Measurements from ENCODE around the gene PLEK.
"Not testable (repeated sequence)": the region's sequence is repeated elsewhere in the genome, so short reads cannot be mapped to it uniquely, and the experiment has no call there.

PLEK gene

GRCh38 chr2:68372485-68372884 is 7.4 kb downstream of the PLEK start:
- H3K4me2 ChIP-seq (ENCODE audit: low read length), result no peak overlapping the region
- H2BK15ac ChIP-seq (replicated peaks; ENCODE audit: low read depth), result no peak overlapping the region
- H2BK5ac ChIP-seq (ENCODE audit: low read length), result no peak overlapping the region
- H3K36me3 ChIP-seq (ENCODE audit: control insufficient read depth, insufficient read depth, low read length), result no peaks in the 10 kb centered on the region
- H3K23ac ChIP-seq (ENCODE audit: low read length), result no peak overlapping the region
- no peak overlapping the region for H3K4me3 ChIP-seq (ENCODE audit: low read length)
- H4K8ac ChIP-seq (ENCODE audit: low read depth, low read length), result no peak overlapping the region
- H3K56ac ChIP-seq (ENCODE audit: low read length), result no peak overlapping the region
- H3K27me3 ChIP-seq (ENCODE audit: insufficient read depth, low read length, poor library complexity), result no peaks in the 10 kb centered on the region
- H3K4ac ChIP-seq (ENCODE audit: low read depth, low read length), result no peak overlapping the region
- no peaks in the 10 kb centered on the region for H3K4me1 ChIP-seq (ENCODE audit: control insufficient read depth, low read depth, low read length)
- no peaks in the 10 kb centered on the region for H3K79me1 ChIP-seq (ENCODE audit: low read length)
- H2AK5ac ChIP-seq (ENCODE audit: low read length), result no peak overlapping the region
- no peak overlapping the region for H4K5ac ChIP-seq (ENCODE audit: low read length)
- no peak overlapping the region for H2BK120ac ChIP-seq (ENCODE audit: low read depth, low read length)
- no peak overlapping the region for H3K9ac ChIP-seq (ENCODE audit: low read length)
- no CpG with 5 or more reads among the region's 2 CpGs for WGBS (ENCODE audit: extremely low coverage, insufficient coverage, low lambda C conversion rate)
- H3K79me2 ChIP-seq (ENCODE audit: control insufficient read depth, insufficient read depth, low read length), result no peaks in the 10 kb centered on the region
- H3K18ac ChIP-seq (ENCODE audit: low read length), result no peak overlapping the region
- DNase-seq, result no peak
- no peak overlapping the region for H3K27ac ChIP-seq (ENCODE audit: low read depth, low read length)

- H3K9ac ChIP-seq (ENCODE audit: low read length), result no peak overlapping the region
- H3K27me3 ChIP-seq (ENCODE audit: insufficient read depth, low read length, poor library complexity), result no peaks in the 10 kb centered on the region
- H3K79me1 ChIP-seq (ENCODE audit: low read length), result no peaks in the 10 kb centered on the region
- H2BK15ac ChIP-seq (replicated peaks; ENCODE audit: low read depth), result no peak overlapping the region
- no peaks in the 10 kb centered on the region for H3K4me1 ChIP-seq (ENCODE audit: control insufficient read depth, low read depth, low read length)
- no peaks in the 10 kb centered on the region for H3K79me2 ChIP-seq (ENCODE audit: control insufficient read depth, insufficient read depth, low read length)
- no CpG with 5 or more reads among the region's 2 CpGs for WGBS (ENCODE audit: extremely low coverage, insufficient coverage, low lambda C conversion rate)
- H3K56ac ChIP-seq (ENCODE audit: low read length), result no peak overlapping the region
- DNase-seq, result no peak
- no peak overlapping the region for H3K27ac ChIP-seq (ENCODE audit: low read depth, low read length)
- H3K23ac ChIP-seq (ENCODE audit: low read length), result no peak overlapping the region
- H3K4ac ChIP-seq (ENCODE audit: low read depth, low read length), result no peak overlapping the region
- no peak overlapping the region for H4K5ac ChIP-seq (ENCODE audit: low read length)
- no peak overlapping the region for H3K18ac ChIP-seq (ENCODE audit: low read length)
- H3K4me3 ChIP-seq (ENCODE audit: low read length), result no peak overlapping the region
- no peaks in the 10 kb centered on the region for H3K36me3 ChIP-seq (ENCODE audit: control insufficient read depth, insufficient read depth, low read length)
- H4K8ac ChIP-seq (ENCODE audit: low read depth, low read length), result no peak overlapping the region
- no peak overlapping the region for H2BK5ac ChIP-seq (ENCODE audit: low read length)
- H2BK120ac ChIP-seq (ENCODE audit: low read depth, low read length), result no peak overlapping the region
- H3K4me2 ChIP-seq (ENCODE audit: low read length), result no peak overlapping the region
- H2AK5ac ChIP-seq (ENCODE audit: low read length), result no peak overlapping the region
Observed at GRCh38 chr2:68374184-68374583, 9.1 kb downstream of the PLEK start.

- H3K79me1 ChIP-seq (ENCODE audit: low read length), result no peaks in the 10 kb centered on the region
- H3K27me3 ChIP-seq (ENCODE audit: insufficient read depth, low read length, poor library complexity), result no peaks in the 10 kb centered on the region
- no peak overlapping the region for H3K27ac ChIP-seq (ENCODE audit: low read depth, low read length)
- no peak overlapping the region for H2BK120ac ChIP-seq (ENCODE audit: low read depth, low read length)
- no peaks in the 10 kb centered on the region for H3K79me2 ChIP-seq (ENCODE audit: control insufficient read depth, insufficient read depth, low read length)
- H3K4me1 ChIP-seq (ENCODE audit: control insufficient read depth, low read depth, low read length), result no peaks in the 10 kb centered on the region
- no peak overlapping the region for H3K56ac ChIP-seq (ENCODE audit: low read length)
- no peak overlapping the region for H2AK5ac ChIP-seq (ENCODE audit: low read length)
- no peak overlapping the region for H3K4ac ChIP-seq (ENCODE audit: low read depth, low read length)
- H3K36me3 ChIP-seq (ENCODE audit: control insufficient read depth, insufficient read depth, low read length), result no peaks in the 10 kb centered on the region
- H4K5ac ChIP-seq (ENCODE audit: low read length), result no peak overlapping the region
- H3K9ac ChIP-seq (ENCODE audit: low read length), result no peak overlapping the region
- H3K18ac ChIP-seq (ENCODE audit: low read length), result no peak overlapping the region
- no peak overlapping the region for H3K23ac ChIP-seq (ENCODE audit: low read length)
- no peak for DNase-seq
- no peak overlapping the region for H2BK15ac ChIP-seq (replicated peaks; ENCODE audit: low read depth)
- no peak overlapping the region for H3K4me3 ChIP-seq (ENCODE audit: low read length)
- H3K4me2 ChIP-seq (ENCODE audit: low read length), result no peak overlapping the region
- no peak overlapping the region for H2BK5ac ChIP-seq (ENCODE audit: low read length)
- H4K8ac ChIP-seq (ENCODE audit: low read depth, low read length), result no peak overlapping the region
Observed at GRCh38 chr2:68375582-68375981, 10.5 kb downstream of the PLEK start.

GRCh38 chr2:68377137-68377780 is 12.2 kb downstream of the PLEK start:
- Histone ChIP-seq H3K4me3 (ENCODE audit: low read length) (no peak overlapping the region), H3K79me2 (ENCODE audit: control insufficient read depth, insufficient read depth, low read length) (no peaks in the 10 kb centered on the region), H3K4ac (ENCODE audit: low read depth, low read length) (no peak overlapping the region), H2AK5ac (ENCODE audit: low read length) (no peak overlapping the region), H3K27ac (ENCODE audit: low read depth, low read length) (no peak overlapping the region), H4K5ac (ENCODE audit: low read length) (no peak overlapping the region), H2BK120ac (ENCODE audit: low read depth, low read length) (no peak overlapping the region), H3K27me3 (ENCODE audit: insufficient read depth, low read length, poor library complexity) (no peaks in the 10 kb centered on the region), H3K36me3 (ENCODE audit: control insufficient read depth, insufficient read depth, low read length) (no peaks in the 10 kb centered on the region), H2BK5ac (ENCODE audit: low read length) (no peak overlapping the region), H3K56ac (ENCODE audit: low read length) (no peak overlapping the region), H3K9ac (ENCODE audit: low read length) (no peak overlapping the region), H3K4me2 (ENCODE audit: low read length) (no peak overlapping the region), H3K23ac (ENCODE audit: low read length) (no peak overlapping the region), H2BK15ac (replicated peaks; ENCODE audit: low read depth) (no peak overlapping the region), H3K4me1 (ENCODE audit: control insufficient read depth, low read depth, low read length) (no peaks in the 10 kb centered on the region), H3K18ac (ENCODE audit: low read length) (no peak overlapping the region), H3K79me1 (ENCODE audit: low read length) (no peaks in the 10 kb centered on the region), H4K8ac (ENCODE audit: low read depth, low read length) (no peak overlapping the region)
- DNase-seq, result no peak
- WGBS (ENCODE audit: extremely low coverage, insufficient coverage, low lambda C conversion rate), result no CpG with 5 or more reads among the region's 3 CpGs

GRCh38 chr2:68378779-68379178 is 13.7 kb downstream of the PLEK start:
- H2BK5ac ChIP-seq (ENCODE audit: low read length); H2BK120ac ChIP-seq (ENCODE audit: low read depth, low read length); H4K5ac ChIP-seq (ENCODE audit: low read length); H3K18ac ChIP-seq (ENCODE audit: low read length); H2BK15ac ChIP-seq (replicated peaks; ENCODE audit: low read depth); H3K27me3 ChIP-seq (ENCODE audit: insufficient read depth, low read length, poor library complexity); H3K79me2 ChIP-seq (ENCODE audit: control insufficient read depth, insufficient read depth, low read length); H3K56ac ChIP-seq (ENCODE audit: low read length); H3K9ac ChIP-seq (ENCODE audit: low read length); H2AK5ac ChIP-seq (ENCODE audit: low read length); H3K36me3 ChIP-seq (ENCODE audit: control insufficient read depth, insufficient read depth, low read length); H3K4me3 ChIP-seq (ENCODE audit: low read length); H3K4me2 ChIP-seq (ENCODE audit: low read length); H3K4ac ChIP-seq (ENCODE audit: low read depth, low read length); H3K4me1 ChIP-seq (ENCODE audit: control insufficient read depth, low read depth, low read length); H3K23ac ChIP-seq (ENCODE audit: low read length); H3K27ac ChIP-seq (ENCODE audit: low read depth, low read length); DNase-seq; H3K79me1 ChIP-seq (ENCODE audit: low read length); H4K8ac ChIP-seq (ENCODE audit: low read depth, low read length): not testable (repeated sequence)
- WGBS (ENCODE audit: extremely low coverage, insufficient coverage, low lambda C conversion rate), result no CpG with 5 or more reads among the region's 6 CpGs

- H3K79me1 ChIP-seq (ENCODE audit: low read length), result no peaks in the 10 kb centered on the region
- H3K36me3 ChIP-seq (ENCODE audit: control insufficient read depth, insufficient read depth, low read length), result no peaks in the 10 kb centered on the region
- H3K4me1 ChIP-seq (ENCODE audit: control insufficient read depth, low read depth, low read length), result no peaks in the 10 kb centered on the region
- H3K27me3 ChIP-seq (ENCODE audit: insufficient read depth, low read length, poor library complexity), result no peaks in the 10 kb centered on the region
- H2BK120ac ChIP-seq (ENCODE audit: low read depth, low read length), result no peak overlapping the region
- H3K4me3 ChIP-seq (ENCODE audit: low read length), result no peak overlapping the region
- WGBS (ENCODE audit: extremely low coverage, insufficient coverage, low lambda C conversion rate), result 100% methylated on average over 1 of the region's 4 CpGs
- no peak overlapping the region for H3K9ac ChIP-seq (ENCODE audit: low read length)
- no peak overlapping the region for H3K56ac ChIP-seq (ENCODE audit: low read length)
- no peaks in the 10 kb centered on the region for H3K79me2 ChIP-seq (ENCODE audit: control insufficient read depth, insufficient read depth, low read length)
- DNase-seq, result no peak
- no peak overlapping the region for H2BK5ac ChIP-seq (ENCODE audit: low read length)
- no peak overlapping the region for H3K27ac ChIP-seq (ENCODE audit: low read depth, low read length)
- H3K4me2 ChIP-seq (ENCODE audit: low read length), result no peak overlapping the region
- no peak overlapping the region for H2AK5ac ChIP-seq (ENCODE audit: low read length)
- no peak overlapping the region for H2BK15ac ChIP-seq (replicated peaks; ENCODE audit: low read depth)
- H3K18ac ChIP-seq (ENCODE audit: low read length), result no peak overlapping the region
- H4K5ac ChIP-seq (ENCODE audit: low read length), result no peak overlapping the region
- no peak overlapping the region for H3K23ac ChIP-seq (ENCODE audit: low read length)
- no peak overlapping the region for H3K4ac ChIP-seq (ENCODE audit: low read depth, low read length)
- H4K8ac ChIP-seq (ENCODE audit: low read depth, low read length), result no peak overlapping the region
Observed at GRCh38 chr2:68379184-68379708, 14.2 kb downstream of the PLEK start.
